Measurements from ENCODE around the gene ACOX3. TPM values are rescaled to one million over a fixed set of nuclear protein-coding genes. Genes with fewer than 3 reads are reported as not detected.

ACOX3 gene
- total RNA-seq, 6 experiments from 2014 or later: 18.6 to 23.2 (median 19.9) TPM

GRCh38 chr4:8442596-8443358 is 2.3 kb upstream of the ACOX3 start:
- no peak for TF ChIP-seq CTCF (IDR thresholded peaks at IDR 0.05)
- DNase-seq: no peak
- peaks cover 54% of the 10 kb centered on the region for H3K4me1 Mint-ChIP-seq (ENCODE audit: low read depth)
- H3K27me3 Mint-ChIP-seq (ENCODE audit: insufficient read depth): no peaks in the 10 kb centered on the region
- H3K4me3 Mint-ChIP-seq: peak overlapping the region; percentile 96
- peak overlapping the region; percentile 55; the same call in 1 of the 2 replicates for H3K27ac Mint-ChIP-seq
- peaks cover 5% of the 10 kb centered on the region; the same call in 1 of the 2 replicates for H3K9me3 Mint-ChIP-seq
- peaks cover 9% of the 10 kb centered on the region for H3K36me3 Mint-ChIP-seq (ENCODE audit: low read depth)

- H3K27ac Mint-ChIP-seq: peak overlapping the region; percentile 66
- peaks cover 62% of the 10 kb centered on the region for H3K4me1 Mint-ChIP-seq (ENCODE audit: low read depth)
- TF ChIP-seq CTCF (IDR thresholded peaks at IDR 0.05): no peak
- DNase-seq: no peak
- peaks cover 9% of the 10 kb centered on the region for H3K36me3 Mint-ChIP-seq (ENCODE audit: low read depth)
- peak overlapping the region; percentile 96 for H3K4me3 Mint-ChIP-seq
- peaks cover 5% of the 10 kb centered on the region; the same call in 1 of the 2 replicates for H3K9me3 Mint-ChIP-seq
- H3K27me3 Mint-ChIP-seq (ENCODE audit: insufficient read depth): no peaks in the 10 kb centered on the region
Observed at GRCh38 chr4:8441499-8442091, 1.1 kb upstream of the ACOX3 start.

GRCh38 chr4:8439914-8440491 is 520 bp downstream of the ACOX3 start:
- H3K36me3 Mint-ChIP-seq (ENCODE audit: low read depth): peaks cover 9% of the 10 kb centered on the region
- no peaks in the 10 kb centered on the region for H3K27me3 Mint-ChIP-seq (ENCODE audit: insufficient read depth)
- peaks cover 62% of the 10 kb centered on the region for H3K4me1 Mint-ChIP-seq (ENCODE audit: low read depth)
- H3K9me3 Mint-ChIP-seq: peaks cover 5% of the 10 kb centered on the region; the same call in 1 of the 2 replicates
- H3K27ac Mint-ChIP-seq: peak overlapping the region; percentile 99
- DNase-seq: no peak
- peak overlapping the region; percentile 98 for H3K4me3 Mint-ChIP-seq
- no peak for TF ChIP-seq CTCF (IDR thresholded peaks at IDR 0.05)

- peaks cover 62% of the 10 kb centered on the region for H3K4me1 Mint-ChIP-seq (ENCODE audit: low read depth)
Observed at GRCh38 chr4:8439168-8439567, 1.4 kb downstream of the ACOX3 start.

More at GRCh38 chr4:8439168-8439567, 1.4 kb downstream of the ACOX3 start:
- no peak for TF ChIP-seq CTCF (IDR thresholded peaks at IDR 0.05)
- Mint-ChIP-seq H3K4me3 (peak overlapping the region; percentile 98), H3K36me3 (ENCODE audit: low read depth) (peaks cover 9% of the 10 kb centered on the region), H3K9me3 (peaks cover 5% of the 10 kb centered on the region; the same call in 1 of the 2 replicates), H3K27ac (peak overlapping the region; percentile 56), H3K27me3 (ENCODE audit: insufficient read depth) (no peaks in the 10 kb centered on the region)
- DNase-seq: no peak

Measured in HFFc6 (cell line).